Stimulated activated CD8-positive, alpha-beta memory T cell treated with anti-CD3 and anti-CD28 coated beads, Interleukin-4, amount 100 ng/mL, for 48 hours (primary cell): ENCODE measurements around the gene FGF19.
"Not testable (repeated sequence)": the region's sequence is repeated elsewhere in the genome, so short reads cannot be mapped to it uniquely, and the experiment has no call there.

Source experiments
- DNase-seq: peaks from one replicate; pipeline ENCODE4 v3.0.0-alpha.2; 2020

The FGF19 gene

GRCh38 chr11:69716891-69717747, 13.3 kb upstream of the FGF19 start:
- no peak for DNase-seq

GRCh38 chr11:69716099-69716498, 12.3 kb upstream of the FGF19 start:
- DNase-seq, result no peak

GRCh38 chr11:69715446-69715845, 11.6 kb upstream of the FGF19 start:
- DNase-seq, result no peak

GRCh38 chr11:69711822-69712801, 8.3 kb upstream of the FGF19 start:
- no peak for DNase-seq

GRCh38 chr11:69708736-69709401, 5.0 kb upstream of the FGF19 start:
- DNase-seq, result no peak

- DNase-seq, result no peak
Measured at GRCh38 chr11:69707176-69707575, 3.4 kb upstream of the FGF19 start.

- no peak for DNase-seq
Measured at GRCh38 chr11:69705901-69706787, 2.3 kb upstream of the FGF19 start.

- no peak for DNase-seq
Measured at GRCh38 chr11:69705351-69705811, 1.6 kb upstream of the FGF19 start.

GRCh38 chr11:69704508-69705253, 859 bp upstream of the FGF19 start:
- DNase-seq, result peak; percentile 36

GRCh38 chr11:69703453-69703767, 412 bp downstream of the FGF19 start:
- DNase-seq, result no peak

GRCh38 chr11:69702769-69703452, 911 bp downstream of the FGF19 start:
- DNase-seq, result no peak

GRCh38 chr11:69702239-69702691, 1.6 kb downstream of the FGF19 start:
- no peak for DNase-seq

- no peak for DNase-seq
Measured at GRCh38 chr11:69700278-69701140, 3.3 kb downstream of the FGF19 start.

- no peak for DNase-seq
Measured at GRCh38 chr11:69699213-69699612, 4.6 kb downstream of the FGF19 start.

GRCh38 chr11:69698362-69698761, 5.5 kb downstream of the FGF19 start:
- no peak for DNase-seq

GRCh38 chr11:69697861-69698260, 6.0 kb downstream of the FGF19 start:
- no peak for DNase-seq

- no peak for DNase-seq
Measured at GRCh38 chr11:69697469-69697843, 6.4 kb downstream of the FGF19 start.

GRCh38 chr11:69696749-69697468, 6.9 kb downstream of the FGF19 start:
- DNase-seq, result no peak

- DNase-seq, result not testable (repeated sequence)
Measured at GRCh38 chr11:69695995-69696394, 7.8 kb downstream of the FGF19 start.
